GM12872 (cell line): ENCODE data around the gene TADA2B.

Experiments
- CTCF ChIP-seq: IDR thresholded peaks from 3 replicates; pipeline ENCODE4 v1.5.1; 2011; ENCODE audit warnings: low read depth, mild to moderate bottlenecking, low read length, moderate library complexity; ENCODE audit not compliant: insufficient read depth

TADA2B gene

DNA sequence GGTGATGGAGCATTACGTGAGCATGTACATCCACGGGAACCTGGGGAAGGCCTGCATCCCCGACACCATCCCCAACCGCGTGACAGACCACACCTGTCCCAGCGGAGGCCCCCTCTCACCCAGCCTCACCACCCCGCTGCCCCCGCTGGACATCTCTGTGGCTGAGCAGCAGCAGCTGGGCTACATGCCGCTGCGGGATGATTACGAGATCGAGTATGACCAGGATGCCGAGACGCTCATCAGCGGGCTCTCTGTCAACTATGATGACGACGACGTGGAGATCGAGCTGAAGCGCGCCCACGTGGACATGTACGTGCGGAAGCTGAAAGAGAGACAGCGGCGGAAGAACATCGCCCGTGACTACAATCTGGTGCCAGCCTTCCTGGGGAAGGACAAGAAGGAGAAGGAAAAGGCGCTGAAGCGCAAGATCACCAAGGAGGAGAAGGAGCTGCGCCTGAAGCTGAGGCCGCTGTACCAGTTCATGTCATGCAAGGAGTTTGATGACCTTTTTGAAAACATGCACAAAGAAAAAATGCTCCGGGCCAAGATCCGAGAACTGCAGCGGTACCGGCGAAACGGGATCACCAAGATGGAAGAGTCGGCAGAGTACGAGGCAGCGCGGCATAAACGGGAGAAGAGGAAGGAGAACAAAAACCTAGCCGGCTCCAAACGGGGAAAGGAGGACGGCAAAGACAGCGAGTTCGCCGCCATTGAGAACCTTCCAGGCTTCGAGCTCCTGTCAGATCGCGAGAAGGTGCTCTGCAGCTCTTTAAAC is 11.1 kb downstream of the TADA2B start:
- no peak for TF ChIP-seq CTCF

DNA sequence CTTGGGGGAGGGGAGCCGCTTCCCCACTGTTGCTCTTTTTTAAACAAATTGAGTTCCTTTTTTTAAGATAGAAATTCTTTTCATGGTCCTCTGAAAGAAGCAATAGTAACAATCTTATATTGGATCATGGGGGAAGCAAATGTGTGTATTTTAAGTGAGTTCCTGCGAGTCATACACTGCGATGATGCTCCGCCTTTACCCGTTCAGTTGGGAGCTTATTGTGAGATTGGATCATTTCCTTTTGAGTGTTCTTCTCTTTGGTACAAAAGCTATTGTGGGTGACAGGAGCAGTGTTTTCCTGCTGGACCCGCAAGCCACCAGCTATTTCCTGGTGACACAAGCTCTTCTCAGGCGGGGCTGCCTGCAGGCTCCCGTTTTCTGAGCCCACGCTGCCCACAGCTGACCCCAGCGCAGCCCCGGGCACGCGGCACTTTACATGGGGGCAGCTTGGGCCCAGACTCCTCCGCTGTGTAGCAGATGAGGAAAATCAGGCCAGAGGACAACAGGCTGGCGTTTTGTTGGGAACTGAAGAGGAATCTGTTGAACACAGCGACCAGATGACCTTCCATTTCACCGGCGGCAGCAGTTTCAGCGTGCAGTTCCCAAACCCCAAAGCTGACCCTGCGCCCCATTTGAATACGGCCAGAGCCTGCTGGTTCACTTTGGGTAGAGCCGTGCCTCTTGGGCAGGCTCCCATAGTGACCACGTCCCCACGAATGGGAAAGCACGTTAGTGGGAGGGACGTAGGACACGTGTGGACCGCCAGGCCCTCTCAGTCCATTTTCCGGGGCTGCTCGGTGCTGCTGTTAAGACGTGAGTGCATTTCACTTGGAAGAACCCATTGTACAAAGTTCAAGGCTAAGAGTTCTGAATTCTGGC is 12.2 kb downstream of the TADA2B start:
- no peak for TF ChIP-seq CTCF

DNA sequence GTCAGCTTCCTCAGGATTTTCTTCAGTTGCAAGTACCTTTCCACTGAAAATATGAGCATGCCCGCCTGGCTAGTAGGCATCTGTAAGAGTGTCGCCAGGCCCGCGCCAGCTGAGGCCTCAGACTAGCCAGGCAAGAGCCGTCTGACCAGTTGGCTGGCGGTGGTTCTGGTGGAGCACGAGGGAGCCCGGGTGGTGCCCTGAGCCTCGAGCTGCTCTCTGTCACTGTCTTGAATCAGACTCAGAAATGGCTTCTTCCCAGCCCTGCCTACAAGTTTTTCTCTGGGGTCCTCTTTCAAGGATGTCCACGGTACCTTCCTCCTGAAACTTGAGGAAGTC is 12.8 kb downstream of the TADA2B start:
- TF ChIP-seq CTCF = no peak

- no peak for TF ChIP-seq CTCF
Observed at GRCh38 chr4:7058792-7059191, 15.6 kb downstream of the TADA2B start.

GRCh38 chr4:7059662-7060061 is 16.5 kb downstream of the TADA2B start:
- TF ChIP-seq CTCF = no peak

DNA sequence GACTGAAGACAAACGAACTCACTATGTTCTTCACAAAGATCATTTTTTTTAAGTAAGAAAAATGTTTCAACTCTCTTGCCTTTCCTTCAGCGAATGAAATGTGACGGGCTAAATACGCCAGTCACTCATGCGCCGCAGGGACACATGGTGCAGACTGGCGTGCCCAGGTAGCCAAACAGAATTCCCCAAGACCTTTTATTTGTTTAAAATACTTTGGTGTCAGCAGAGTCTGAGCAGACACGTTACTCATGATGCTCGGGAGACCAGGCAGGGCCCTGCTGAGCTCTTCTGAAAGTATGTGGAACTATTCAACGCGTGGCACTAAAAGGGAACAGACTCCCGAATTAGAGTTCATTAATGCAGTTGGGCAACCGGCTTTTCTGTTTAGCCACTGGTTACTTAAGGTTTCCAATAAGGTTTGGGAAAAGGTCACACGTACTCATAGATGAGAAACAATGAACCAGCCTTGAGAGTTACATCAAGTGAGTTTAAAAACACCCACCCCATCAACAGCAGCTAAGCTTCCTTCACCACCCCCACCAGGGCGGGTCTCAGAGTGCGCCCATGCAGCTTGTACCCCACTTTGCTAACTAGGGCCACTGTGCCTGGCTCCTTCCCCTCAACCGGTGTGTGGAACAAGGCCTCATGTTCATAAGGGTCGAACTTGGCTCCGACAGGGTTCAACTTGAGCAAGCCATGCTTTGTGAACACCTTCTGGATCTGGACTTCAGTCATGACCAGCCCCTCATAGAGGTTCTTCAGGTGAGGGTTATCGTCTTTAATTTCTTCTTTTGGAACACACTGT is 17.4 kb downstream of the TADA2B start:
- no peak for TF ChIP-seq CTCF

GRCh38 chr4:7061815-7062214 is 18.6 kb downstream of the TADA2B start:
- no peak for TF ChIP-seq CTCF
